GM21367 (cell line): ENCODE results near the gene ACTA1.
"Not testable (repeated sequence)": the region's sequence is repeated elsewhere in the genome, so short reads cannot be mapped to it uniquely, and the experiment has no call there.

ENCODE experiments used
- ATAC-seq: cut with Tn5 transposase; IDR thresholded peaks from one replicate; pipeline ENCODE4 v1.9.1; 2021; ENCODE audit not compliant: unreplicated experiment

Gene ACTA1

DNA sequence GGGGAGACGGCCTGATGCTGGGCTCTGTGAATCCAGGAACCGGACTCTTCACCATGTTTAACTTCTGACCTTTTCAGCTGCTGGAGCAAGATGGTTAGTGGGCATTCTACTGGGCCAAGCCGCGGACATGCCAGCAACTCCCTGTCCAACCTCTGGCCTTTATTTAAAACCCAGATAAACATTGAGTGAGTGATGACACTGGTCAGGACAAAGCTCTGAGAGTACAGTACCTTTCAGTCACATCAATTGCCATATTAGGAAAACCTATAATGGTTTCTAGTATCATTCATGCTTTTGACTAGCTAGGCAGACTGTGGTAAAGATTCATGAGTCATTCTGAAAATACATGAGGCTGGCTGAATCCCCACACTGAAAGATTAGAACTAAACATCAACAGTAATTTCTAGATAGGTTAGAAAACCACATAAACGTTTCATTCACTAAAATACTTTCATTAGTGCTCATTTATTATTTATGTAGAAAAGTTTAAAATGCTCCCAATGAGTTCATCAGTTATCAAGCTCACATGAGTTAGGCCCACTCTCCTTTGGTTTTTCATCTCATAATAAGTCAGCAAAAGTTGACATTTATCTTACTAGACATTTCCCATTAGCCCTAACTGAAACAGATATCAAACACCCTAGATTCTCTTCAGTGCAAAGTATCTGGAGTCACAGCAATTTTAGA is 7.1 kb upstream of the ACTA1 start:
- ATAC-seq = peak; percentile 98

DNA sequence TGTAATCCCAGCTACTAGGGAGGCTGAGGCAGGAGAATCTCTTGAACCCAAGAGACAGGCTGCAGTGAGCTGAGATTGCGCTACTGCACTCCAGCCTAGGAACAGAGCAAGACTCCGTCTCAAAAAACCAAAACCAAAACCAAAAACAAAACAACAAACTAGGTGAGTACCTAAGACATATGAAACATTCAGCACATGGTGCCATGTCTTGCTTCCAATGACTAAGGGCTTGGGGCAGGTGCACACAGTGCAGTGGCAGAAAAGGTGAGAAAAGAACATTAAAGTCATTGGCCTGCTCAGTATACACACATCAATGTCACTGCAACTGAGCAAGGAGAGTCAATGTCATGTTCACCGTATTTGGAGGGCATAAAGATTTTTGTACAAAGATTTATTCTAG is 4.1 kb upstream of the ACTA1 start:
- ATAC-seq = no peak

DNA sequence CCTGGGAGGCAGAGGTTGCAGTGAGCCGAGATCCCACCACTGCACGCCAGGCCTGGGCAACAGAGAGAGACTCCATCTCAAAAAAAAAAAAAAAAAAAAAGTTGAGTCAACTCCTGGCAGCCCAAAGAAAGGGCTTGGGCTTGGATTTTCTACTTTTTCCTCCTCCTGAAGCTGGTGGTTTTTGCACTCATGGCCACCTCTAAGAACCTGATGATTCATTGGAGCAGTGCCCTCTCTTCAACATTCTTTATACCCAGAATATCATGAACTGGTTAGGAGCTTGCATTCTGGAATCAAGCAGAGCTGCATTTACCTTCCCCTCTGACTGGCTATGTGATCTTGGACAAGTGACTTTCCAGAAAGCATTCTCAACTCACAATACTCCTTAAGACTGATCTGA is 3.5 kb upstream of the ACTA1 start:
- ATAC-seq = no peak

DNA sequence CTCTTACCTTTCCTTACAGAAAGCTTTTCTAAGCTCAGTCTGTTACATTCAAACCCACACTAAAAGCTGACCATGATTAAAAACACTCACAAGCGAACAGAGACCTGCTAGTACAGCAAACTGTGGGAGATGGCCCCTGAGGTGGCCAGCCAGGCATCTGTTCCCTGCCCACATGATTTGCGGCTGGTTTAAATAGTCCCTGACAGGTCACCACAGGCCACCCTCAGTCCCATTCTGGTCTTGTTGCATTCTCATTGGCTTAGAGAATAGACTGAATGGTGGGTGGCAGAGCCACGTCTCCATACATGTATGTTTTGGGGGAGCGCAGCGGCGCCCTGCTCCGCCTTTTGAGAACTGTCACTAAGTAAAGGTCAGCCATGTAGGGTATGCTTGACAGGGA is 2.3 kb upstream of the ACTA1 start:
- ATAC-seq = no peak

DNA sequence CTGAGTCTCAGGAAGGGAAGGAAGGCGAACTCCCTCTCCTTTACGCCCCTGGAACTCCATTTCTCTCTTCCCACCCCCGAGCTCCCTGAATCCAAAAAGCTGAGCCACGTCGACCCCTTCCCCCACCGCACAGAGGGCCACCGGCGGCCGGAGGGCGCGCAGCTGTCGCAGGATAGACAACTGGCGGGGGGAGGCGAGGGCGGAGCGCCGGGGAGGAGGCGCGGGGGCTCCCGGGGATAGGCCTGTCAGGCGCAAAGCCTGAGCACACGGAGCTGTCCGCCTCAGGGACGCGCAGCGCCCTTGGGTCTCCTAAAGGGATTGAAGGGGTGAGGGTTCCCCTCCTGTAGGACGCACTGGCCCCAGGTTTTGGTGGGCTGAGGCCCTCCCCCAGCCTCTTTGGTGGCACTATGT is 752 bp upstream of the ACTA1 start:
- ATAC-seq = no peak

DNA sequence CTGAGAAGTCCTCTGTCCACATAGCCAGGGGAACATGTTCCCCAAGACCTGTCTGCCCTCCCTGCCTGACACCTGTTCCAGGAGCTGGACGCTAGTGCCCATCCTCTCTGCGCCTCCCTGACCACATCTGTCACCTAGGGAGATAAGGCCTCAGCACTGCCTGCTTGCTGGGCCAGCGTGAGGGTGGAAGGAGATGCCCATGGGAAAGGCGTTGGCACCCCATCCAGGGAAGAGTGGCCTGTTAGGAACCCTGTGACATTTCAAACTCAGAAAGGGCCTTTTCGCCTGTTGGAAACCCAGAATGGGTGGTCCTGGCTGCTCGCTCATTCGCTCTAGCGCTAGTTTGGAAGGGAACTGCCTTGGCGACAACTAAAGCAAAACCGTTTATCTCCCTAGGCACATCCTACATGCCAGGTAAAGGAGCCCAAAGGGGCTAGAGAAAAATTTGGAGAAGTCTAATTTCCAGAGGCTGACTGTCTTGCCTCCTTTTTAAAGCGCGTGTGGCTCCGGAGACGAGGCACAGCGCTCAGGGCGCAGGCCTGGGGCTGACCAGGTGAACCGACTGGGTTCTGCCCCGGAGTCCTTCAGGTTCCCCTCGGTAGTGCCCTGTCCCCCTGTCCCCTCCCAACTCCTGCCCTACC is 410 bp downstream of the ACTA1 start:
- no peak for ATAC-seq

DNA sequence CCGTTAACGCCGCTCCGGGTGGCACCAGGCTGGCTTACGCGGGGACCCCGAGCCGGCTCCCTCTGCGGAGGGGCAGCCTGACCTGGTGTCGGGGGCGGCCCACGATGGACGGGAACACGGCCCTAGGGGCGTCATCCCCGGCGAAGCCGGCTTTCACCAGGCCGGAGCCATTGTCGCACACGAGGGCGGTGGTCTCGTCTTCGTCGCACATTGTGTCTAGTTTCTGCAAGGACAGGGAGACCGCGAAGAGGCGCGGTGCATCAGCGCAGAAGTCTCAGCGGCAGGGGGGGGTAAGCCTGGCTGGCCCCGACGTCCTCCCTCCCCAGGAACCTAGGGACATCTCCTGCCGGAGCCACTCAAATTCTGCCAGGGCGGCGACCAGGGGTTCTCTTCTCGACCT is 989 bp downstream of the ACTA1 start:
- ATAC-seq = no peak

DNA sequence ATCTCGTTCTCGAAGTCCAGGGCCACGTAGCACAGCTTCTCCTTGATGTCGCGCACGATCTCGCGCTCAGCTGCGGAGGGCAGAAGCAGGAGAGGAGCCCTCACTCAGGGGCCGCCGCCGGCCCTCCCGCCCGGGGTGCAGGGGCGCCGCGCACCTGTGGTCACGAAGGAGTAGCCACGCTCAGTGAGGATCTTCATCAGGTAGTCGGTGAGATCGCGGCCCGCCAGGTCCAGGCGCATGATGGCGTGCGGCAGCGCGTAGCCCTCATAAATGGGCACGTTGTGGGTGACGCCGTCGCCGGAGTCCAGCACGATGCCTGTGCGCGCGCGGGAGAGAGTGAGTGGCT is 1.8 kb downstream of the ACTA1 start:
- no peak for ATAC-seq

DNA sequence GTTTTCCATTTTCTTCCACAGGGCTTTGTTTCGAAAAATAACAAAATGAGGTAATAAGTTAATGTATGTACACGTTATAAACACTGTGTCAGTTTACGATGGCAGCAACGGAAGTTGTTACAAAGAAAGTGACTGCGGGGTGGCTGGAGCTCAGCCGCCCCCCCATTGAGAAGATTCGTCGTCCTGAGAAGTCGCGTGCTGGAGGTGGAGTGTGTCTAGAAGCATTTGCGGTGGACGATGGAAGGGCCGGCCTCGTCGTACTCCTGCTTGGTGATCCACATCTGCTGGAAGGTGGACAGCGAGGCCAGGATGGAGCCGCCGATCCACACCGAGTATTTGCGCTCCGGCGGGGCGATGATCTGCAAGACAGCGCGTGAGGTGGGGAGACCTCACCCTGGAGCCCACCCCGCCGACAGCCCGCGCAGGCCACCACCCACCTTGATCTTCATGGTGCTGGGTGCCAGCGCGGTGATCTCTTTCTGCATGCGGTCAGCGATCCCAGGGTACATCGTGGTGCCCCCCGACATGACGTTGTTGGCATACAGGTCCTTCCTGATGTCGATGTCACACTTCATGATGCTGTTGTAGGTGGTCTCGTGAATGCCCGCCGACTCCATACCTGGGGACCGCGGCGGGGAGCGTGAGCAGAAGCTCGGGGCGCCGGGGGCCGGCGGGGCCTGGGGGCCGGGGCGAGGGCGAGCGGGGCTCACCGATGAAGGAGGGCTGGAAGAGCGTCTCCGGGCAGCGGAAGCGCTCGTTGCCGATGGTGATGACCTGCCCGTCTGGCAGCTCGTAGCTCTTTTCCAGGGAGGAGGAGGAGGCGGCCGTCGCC is 2.4 kb downstream of the ACTA1 start:
- ATAC-seq = no peak

DNA sequence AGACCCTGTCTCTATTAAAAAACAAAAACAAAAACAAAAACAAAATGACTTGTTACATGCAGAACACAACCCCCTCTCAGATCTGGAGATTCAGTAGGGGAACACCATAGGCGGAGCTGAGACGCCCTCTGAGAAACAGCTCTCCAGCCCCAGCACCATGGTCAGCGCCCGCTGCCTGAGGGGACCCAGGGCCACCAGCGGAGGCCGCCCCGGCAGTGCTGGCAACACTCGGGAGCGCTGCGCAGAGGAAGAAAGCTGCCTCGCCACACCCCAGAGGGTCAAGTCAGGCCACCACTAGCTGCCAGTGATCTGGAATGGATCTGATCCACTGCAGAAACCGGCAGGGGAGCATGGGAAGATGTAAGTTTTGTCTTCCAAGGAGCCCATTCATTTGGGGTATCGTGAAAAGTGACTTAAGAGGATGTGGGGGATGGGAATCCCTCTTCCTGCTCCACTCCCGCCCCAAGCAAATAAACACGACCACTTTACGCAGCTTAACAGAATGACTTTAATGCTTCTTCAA is 3.1 kb downstream of the ACTA1 start:
- ATAC-seq = no peak

DNA sequence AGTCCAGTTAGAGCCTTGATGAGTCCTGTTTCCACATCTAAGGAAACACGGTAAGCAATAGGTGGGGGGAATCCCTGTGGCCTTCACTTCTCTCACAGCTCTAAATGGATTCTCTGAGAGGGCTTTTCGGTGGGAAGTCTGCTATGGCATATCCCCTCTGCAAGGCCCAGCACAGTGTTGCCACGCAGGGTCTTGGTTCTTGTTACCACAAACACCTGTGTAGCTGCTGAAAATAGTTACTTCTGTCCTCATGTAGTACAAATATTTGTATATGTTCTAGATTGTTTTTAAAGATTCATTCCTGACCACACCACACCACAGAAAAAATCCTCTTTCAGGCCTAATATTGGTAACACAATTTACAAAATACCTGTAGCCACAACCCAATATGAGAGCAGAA is 5.6 kb downstream of the ACTA1 start:
- ATAC-seq = no peak

DNA sequence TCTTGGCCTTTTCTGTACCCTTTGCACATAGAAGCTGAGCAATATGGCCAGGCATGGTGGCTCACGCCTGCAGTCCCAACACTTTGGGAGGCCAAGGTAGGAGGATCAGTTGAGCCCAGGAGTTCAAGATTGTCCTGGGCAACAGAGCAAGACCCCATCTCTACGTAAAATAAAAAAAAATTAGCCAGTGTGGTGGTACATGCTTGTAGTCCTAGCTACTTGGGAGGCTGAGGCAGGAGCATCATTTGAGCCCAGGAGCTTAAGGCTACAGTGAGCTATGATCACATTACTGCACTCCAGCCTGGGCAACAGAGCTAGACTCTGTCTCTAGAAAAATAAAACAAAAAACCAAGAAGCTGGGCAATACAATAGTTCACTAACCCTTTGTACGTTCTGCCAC is 6.3 kb downstream of the ACTA1 start:
- ATAC-seq = no peak

DNA sequence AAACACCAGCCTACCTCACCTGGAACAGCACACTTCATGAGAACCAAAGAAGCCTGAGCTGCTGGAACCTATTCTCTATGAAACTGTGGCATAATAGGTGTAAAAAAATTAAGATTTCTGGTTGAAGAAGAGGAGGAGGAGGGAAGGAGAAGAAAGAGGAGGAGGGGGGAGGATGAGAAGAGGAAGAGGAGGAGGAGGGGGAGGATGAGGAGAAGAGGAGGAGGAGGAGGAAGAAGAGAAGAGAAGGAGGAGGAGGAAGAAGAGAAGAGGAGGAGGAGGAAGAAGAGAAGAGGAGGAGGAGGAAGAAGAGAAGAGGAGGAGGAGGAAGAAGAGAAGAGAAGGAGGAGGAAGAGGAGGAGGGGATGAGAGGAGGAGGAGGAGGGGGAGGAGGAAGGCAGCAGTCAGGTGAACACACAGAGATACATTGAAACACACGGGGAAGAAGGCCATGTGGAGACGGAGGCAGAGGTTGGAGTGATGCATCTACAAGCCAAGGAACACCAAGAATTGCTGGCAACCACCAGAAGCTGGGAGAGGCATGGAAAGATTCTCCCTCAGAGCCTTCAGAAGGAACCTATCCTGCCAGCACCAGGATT is 8.2 kb downstream of the ACTA1 start:
- no peak for ATAC-seq

DNA sequence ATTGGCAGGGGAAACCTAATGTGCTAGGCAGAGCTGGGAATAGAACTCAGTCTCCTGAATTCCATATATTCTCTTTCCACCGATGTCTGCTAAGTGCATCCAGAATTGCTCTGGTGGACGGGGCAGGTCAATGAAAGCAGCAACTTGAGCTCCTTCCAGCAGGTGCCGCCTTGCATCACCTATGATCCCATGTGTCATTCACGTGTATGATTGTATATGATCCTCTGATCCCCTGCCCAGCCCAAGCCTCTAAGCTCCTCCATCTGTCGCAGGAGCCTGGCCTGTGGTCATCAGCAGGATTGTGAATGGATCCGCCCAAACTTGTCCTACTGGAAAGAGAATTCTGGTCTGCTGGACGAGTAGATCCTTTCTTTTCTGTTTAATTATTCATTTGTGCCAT is 13.1 kb downstream of the ACTA1 start:
- no peak for ATAC-seq

DNA sequence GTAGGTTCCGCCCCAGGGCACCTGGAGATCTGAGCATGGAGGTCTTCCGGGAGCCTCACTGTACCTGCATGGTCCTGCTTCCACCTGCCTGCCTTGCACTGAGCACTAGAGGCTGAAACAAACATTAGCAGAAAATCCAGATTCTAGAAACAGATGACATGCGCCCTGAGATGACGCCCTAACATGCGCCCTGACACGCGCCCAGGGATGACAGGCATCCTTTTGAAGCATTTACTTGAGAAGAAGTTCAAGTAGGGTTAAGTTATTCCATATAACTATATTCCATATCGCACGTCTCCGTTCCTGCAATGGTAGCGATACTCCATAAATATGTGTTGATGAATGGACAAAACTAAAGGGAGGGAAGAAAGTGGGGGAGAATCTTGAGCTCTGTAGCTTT is 13.7 kb downstream of the ACTA1 start:
- ATAC-seq = no peak

DNA sequence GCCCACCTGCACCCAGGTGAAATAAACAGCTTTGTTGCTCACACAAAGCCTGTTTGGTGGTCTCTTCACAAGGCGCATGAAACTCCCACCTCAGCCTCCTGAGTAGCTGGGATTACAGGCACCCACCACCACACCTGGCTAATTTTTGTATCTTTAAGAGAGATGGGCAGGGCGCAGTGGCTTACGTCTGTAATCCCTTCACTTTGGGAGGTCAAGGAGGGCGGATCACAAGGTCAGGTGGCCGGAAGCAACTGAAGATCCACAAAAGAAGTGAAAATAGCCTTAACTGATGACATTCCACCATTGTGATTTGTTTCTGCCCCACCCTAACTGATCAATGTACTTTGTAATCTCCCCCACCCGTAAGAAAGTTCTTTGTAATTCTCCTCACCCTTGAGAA is 15.3 kb downstream of the ACTA1 start:
- not testable (repeated sequence) for ATAC-seq

DNA sequence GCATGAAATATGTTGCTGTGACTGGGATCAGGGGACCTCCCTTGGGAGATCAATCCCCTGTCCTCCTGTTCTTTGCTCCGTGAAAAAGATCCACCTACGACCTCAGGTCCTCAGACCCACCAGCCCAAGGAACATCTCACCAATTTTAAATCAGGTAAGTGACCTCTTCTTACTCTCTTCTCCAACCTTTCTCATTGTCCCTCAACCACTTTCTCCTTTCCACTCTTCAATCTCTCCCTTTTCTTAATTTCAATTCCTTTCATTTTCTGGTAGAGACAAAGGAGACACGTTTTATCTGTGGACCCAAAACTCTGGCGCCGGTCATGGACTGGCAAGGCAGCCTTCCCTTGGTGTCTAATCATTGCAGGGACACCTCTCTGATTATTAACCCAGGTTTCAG is 21.1 kb downstream of the ACTA1 start:
- not testable (repeated sequence) for ATAC-seq

DNA sequence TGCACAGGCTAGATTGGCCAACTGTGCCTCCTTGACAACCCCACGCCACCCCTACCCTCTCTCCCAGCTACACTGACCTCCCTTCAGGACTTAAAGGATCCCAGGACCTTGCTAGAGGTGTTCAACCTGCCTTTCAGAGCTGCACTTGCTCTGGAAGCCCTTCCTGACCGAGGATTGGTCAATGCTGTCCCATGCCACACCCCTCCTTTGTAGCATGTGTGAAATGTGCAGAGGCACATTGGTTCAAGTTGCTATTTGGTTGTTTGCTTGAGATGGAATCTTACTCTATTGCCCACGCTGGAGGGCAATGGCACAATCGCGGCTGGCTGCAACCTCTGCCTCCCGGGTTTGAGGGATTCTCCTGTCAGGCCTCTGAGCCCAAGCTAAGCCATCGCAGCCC is 21.8 kb downstream of the ACTA1 start:
- ATAC-seq = no peak

DNA sequence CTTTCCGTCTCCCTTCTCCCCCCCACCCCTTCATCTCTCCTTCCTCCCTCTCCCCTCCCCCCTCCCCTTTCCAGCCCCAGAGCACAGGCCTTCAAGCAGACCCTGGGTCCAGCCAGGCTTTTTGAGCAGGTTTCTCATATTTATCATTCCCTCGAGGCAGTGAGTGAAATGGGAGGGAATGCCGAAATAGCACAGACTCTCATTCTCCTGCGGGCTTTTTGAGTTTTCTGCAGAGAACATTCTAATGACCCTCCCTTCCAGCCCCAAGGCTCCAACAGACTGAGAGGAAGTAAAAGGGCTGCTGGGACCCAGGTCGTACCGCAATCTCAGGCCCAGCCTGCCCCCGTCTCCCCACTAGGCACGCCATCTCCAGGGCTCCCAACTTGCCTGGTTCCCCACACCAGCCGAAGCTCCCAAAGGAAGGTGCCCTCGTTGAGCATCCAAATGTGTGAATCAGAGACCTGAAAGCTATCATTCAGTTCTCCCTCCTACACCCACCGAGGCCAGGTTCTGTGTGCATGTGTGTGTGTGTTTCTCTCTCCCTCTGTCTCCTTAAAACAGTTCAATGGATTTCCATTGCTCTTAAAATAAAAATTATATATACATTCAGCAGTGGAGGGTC is 22.3 kb downstream of the ACTA1 start:
- ATAC-seq = no peak

DNA sequence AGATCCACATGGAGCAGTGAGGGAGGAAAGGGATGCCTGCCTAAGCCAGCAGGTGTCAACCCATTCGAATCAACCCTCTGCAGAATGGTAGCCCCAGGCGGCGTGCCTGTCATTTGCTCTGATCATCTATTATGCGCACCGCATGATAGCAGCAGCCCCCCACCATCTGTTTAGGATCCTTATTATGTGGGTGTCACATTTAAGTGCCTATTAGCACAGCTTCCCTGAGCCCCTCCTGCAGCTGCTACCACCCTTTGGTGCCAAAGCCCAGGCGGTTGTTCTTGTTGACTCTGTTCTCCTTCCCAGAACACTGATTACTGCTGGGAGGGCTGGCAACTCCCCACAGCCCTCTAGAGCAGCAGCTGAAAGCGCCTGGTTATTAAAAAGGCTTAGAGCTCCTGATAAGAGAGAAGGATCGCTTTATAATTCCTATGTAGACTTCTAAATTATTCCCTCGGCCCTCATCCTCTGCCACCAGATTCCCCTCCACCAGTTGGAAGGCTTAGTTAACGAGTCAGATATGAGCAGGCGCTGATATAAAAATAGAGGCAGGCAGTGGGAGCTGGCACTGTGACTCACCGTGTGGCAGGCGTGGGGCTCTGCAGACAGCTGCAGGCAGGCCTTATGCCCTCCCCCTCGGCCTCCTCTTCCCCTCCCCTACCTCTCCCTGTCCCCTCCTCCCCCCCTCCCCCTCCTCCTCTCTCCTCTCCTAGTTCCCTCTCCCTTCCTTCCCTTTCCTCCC is 23.0 kb downstream of the ACTA1 start:
- no peak for ATAC-seq

DNA sequence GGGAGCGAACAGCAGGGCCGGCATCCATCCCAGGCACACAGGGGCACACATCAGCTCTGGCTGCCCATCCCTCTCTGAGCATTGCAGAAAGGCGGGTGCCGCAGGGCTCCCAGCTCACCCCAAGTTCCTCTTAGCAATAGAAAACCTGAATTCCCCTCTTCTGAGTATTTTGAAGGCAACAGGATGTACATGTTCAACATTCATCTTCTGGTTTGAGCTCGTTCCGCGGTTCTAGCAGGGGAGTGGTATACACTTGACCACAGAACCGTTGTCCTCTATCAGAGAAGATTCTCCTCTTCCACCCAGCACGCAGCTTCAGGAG is 23.6 kb downstream of the ACTA1 start:
- no peak for ATAC-seq
